Coronary artery (tissue), 2 donors: ENCODE results near the gene JAK3.

Experiments used
- DNase-seq: peaks from one replicate; pipeline ENCODE4 v3.0.0-alpha.2; 2017; ENCODE audit warnings: low spot score
- H3K27ac ChIP-seq, 2 donors: fragments of 200-600 bp; sonication (generic); one replicate each; pipeline ENCODE4 v1.5.1; 2016 to 2019
- H3K4me3 ChIP-seq: fragments of 200-600 bp; sonication (generic); 2 replicates; pipeline ENCODE4 v1.5.1; 2016; ENCODE audit warnings: mild to moderate bottlenecking, moderate library complexity
- TF ChIP-seq, protein P1 (sequence below): fragments of 200-600 bp; sonication (generic); IDR thresholded peaks from one replicate; pipeline ENCODE4 v1.5.1; 2019; ENCODE audit warnings: antibody characterized with exemption

The JAK3 gene

DNA sequence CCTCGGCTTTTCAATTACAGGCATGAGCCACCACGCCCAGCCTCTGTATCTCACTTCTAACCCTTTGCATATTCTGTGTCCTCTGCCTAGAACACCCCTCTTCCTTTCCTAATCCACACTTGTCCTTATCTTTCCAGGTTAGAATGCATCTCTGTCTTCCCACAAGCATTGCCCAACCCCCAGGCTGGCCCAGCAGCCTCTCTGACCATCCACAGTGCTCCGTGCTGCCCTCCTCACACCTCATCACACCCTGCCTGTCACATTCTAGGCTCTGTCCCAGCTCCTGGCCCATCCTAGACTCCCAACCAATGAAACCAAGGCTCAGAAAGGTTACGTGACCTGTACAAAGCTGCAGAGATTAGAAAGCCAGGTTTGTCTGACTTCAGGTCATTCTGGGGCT, 11.3 kb downstream of the JAK3 start:
- DNase-seq, result no peak
- TF ChIP-seq, protein P1, sequence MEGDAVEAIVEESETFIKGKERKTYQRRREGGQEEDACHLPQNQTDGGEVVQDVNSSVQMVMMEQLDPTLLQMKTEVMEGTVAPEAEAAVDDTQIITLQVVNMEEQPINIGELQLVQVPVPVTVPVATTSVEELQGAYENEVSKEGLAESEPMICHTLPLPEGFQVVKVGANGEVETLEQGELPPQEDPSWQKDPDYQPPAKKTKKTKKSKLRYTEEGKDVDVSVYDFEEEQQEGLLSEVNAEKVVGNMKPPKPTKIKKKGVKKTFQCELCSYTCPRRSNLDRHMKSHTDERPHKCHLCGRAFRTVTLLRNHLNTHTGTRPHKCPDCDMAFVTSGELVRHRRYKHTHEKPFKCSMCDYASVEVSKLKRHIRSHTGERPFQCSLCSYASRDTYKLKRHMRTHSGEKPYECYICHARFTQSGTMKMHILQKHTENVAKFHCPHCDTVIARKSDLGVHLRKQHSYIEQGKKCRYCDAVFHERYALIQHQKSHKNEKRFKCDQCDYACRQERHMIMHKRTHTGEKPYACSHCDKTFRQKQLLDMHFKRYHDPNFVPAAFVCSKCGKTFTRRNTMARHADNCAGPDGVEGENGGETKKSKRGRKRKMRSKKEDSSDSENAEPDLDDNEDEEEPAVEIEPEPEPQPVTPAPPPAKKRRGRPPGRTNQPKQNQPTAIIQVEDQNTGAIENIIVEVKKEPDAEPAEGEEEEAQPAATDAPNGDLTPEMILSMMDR, result no peak
- Histone ChIP-seq H3K4me3 (no peak overlapping the region), H3K27ac (no peak overlapping the region)

DNA sequence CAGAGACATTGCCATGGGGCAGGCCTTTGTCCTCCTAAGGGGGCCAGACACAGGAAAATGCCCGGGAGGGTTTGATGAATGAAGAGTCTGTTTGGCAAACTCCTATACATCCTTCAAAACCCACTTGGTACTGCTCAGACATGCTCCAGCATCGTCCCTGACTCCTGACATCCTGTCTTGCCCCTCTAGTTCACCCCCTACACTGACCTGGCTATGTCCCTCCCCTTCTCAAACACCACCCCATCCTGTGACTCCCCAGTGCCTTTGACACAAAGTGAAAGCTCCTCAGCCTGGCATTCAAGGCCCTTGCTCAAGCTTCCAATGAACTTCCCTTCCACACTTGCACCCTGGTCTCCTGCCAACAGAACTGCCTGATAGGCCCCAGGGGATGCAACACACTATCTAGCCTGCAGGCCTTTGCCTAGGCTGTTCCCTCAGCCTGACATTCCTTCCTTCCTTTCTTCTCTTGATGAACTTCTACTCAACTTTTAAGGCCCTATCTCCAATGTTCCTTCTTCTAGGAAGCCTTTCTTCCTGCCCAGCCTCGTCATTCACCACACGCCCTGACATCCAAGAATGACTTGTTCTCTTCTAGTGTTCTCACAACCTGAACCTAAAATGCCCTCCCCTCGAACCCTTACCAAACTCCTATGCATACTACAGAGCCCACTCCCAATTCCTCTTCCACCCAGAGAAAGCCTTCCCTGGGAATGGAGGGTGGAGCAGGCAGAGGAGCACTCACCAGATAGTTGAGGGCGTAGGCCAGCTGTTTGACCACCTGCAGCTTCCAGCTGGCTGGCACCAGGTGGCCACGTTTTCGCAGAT, 12.4 kb downstream of the JAK3 start:
- Histone ChIP-seq H3K27ac (no peak overlapping the region), H3K4me3 (no peak overlapping the region)
- TF ChIP-seq, protein P1, result no peak
- DNase-seq, result no peak

DNA sequence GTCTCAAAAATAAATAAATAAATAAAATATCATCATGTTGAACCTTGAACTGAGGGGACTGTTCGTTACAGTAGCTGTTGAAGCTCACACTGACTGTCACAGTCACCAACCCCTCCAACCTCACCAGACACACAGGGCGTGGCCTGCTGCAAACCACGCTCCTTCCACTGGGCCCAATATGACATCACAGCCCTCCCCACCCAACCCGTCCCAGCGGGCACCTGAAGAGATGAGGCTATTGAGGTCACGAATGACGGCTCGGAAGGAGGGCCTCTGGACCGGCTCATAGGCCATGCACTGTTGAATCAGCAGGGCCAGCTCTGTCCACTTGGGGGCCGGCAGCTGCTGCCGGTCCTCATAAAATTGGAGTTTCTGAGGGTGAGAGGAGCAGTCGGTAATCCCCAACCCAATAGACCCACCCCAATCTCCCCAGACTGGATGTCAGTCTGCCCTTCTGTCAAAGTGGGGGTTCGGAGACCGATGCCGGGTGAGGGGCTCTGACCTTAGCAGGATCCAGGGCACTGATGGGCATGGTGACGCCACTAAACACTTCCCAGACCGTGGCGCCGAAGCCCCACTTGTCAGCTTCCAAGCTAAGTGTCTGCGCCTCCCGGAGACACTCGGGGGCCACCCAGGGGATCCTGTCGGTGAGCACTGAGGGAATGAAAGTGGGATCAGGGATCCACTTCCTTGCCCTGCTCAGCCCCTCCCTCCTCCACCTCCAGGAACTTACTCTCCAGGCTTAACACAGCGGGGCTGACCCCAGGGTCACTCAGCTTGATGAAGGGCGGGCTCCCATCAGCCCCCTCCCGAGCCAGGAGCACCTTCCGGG, 13.2 kb downstream of the JAK3 start:
- DNase-seq, result no peak
- TF ChIP-seq, protein P1, result no peak
- no peak overlapping the region for H3K27ac ChIP-seq
- no peak overlapping the region for H3K4me3 ChIP-seq

DNA sequence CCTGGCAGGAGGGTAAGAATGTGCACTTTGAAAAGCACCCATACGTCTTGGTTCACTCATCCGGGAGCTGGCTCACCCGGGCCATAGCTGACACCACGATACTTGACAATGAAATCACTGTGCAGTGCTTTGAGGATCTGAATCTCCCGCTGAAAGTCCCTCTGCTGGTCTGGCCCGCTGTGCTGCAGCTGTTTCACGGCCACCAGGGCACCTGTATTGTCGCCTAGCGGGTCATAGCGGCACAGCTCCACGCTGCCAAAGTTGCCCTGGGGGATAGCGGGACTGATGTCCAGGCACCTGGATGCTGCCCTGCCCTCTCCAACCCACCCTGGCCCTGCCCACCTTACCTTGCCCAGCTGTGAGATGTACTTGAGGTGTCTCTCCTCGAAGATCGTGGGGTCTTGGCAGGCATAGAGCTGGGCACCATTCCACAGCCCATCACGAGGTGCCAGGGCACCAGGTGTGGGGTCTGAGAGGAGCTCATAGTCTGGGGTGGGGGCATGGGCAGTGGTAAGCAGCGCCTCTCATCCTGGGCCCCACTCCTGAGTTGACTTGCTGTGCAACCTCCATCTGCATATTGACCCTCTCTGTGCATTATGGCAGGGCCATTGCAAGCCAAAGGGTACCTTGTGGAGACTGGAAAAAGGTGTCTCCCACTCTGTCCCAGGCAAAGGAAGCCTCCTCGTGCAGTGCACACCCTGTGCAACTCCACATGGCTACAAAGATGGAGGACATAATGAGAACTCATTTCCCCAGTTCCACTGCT, 15.2 kb downstream of the JAK3 start:
- TF ChIP-seq, protein P1, result no peak
- Histone ChIP-seq H3K27ac (no peak overlapping the region), H3K4me3 (no peak overlapping the region)
- DNase-seq, result no peak

DNA sequence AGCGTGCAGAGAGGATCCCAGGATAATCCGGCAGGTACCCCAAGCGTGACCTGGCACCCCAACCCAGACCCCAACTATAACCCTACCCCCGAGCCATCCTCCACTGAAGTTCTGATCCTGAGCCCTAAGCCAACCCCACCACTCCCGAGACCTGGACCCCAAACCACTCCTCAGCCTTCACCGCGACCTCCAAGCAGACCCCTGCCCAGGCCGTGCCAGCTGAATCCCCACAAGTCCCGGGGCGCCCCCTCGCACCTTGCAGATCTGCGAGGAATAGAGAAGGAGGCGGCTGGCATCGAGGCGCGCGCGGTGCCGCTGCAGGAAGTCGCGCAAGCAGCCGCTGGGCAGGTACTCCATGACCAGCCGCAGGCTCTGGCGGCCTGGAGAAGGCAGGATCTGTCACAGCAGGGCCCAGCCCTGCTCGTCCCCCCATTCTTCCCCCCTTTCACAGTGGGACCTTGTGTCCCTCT, 16.3 kb downstream of the JAK3 start:
- TF ChIP-seq, protein P1, result no peak
- no peak overlapping the region for H3K27ac ChIP-seq
- peak overlapping the region; percentile 41 for H3K4me3 ChIP-seq
- no peak for DNase-seq

DNA sequence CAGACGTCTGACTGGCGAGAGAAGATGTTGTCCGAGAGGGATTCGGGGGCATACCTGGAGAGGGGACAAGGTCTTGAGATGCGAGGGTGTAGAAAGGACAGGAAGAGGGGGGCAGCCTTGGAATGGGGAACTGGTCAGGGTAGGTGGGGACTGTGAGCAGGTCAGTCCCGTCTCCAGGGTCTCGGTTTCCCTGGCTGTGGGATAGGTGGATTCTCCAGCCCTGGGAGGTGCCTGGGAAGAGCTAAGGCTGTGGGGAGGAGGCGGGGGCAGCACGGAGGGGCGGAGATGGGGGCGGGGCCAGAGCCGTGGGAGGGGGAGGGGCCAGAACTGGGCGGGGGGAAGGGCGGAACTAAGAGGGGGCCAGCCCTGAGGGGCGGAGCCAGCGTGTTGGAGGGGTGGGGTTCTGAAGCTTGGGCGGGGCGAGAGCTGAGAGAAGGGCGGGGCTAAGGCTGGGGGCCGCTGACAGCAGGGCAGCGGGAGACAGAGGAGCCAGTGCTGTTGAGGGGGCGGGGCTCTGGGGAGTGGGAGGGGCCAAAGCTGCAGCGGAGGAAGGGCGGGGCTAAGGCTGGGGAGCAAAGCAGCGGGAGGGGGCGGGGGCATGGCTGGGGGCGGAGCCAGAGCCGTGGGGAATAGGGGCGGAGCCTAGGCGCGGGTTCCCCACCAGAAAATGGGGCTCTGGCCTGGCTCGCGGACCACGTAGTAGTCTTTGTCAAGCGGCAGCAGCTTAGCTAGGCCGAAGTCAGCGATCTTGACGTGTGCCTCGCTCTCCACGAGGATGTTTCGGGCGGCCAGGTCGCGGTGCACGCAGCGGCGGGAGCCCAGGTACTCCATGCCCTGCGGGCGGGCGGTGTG, 17.0 kb downstream of the JAK3 start:
- Histone ChIP-seq H3K4me3 (peak overlapping the region; percentile 41), H3K27ac (peak overlapping the region in 1 of 2 donors; percentile 6)
- TF ChIP-seq, protein P1, result no peak
- DNase-seq, result no peak
